GM12864 (cell line): ENCODE data around the gene DZIP1.

ENCODE experiments used
- DNase-seq: peaks from one replicate; pipeline ENCODE4 v3.0.0-alpha.2; 2011; ENCODE audit warnings: low read depth
- H3K4me3 ChIP-seq: 2 replicates; pipeline ENCODE4 v1.5.1; 2011; ENCODE audit warnings: mild to moderate bottlenecking, low read depth, low read length, control low read depth
- TF ChIP-seq, protein P1 (sequence below): IDR thresholded peaks from 2 replicates; pipeline ENCODE4 v1.5.1; 2011; ENCODE audit warnings: low read depth, mild to moderate bottlenecking, moderate library complexity, low read length, control low read depth, inconsistent platforms; ENCODE audit errors: missing control alignments

DZIP1 gene

GRCh38 chr13:95541308-95541707 is 103.2 kb downstream of the DZIP1 start:
- DNase-seq: no peak
- no peak overlapping the region for H3K4me3 ChIP-seq
- TF ChIP-seq, protein P1, sequence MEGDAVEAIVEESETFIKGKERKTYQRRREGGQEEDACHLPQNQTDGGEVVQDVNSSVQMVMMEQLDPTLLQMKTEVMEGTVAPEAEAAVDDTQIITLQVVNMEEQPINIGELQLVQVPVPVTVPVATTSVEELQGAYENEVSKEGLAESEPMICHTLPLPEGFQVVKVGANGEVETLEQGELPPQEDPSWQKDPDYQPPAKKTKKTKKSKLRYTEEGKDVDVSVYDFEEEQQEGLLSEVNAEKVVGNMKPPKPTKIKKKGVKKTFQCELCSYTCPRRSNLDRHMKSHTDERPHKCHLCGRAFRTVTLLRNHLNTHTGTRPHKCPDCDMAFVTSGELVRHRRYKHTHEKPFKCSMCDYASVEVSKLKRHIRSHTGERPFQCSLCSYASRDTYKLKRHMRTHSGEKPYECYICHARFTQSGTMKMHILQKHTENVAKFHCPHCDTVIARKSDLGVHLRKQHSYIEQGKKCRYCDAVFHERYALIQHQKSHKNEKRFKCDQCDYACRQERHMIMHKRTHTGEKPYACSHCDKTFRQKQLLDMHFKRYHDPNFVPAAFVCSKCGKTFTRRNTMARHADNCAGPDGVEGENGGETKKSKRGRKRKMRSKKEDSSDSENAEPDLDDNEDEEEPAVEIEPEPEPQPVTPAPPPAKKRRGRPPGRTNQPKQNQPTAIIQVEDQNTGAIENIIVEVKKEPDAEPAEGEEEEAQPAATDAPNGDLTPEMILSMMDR: no peak

DNA sequence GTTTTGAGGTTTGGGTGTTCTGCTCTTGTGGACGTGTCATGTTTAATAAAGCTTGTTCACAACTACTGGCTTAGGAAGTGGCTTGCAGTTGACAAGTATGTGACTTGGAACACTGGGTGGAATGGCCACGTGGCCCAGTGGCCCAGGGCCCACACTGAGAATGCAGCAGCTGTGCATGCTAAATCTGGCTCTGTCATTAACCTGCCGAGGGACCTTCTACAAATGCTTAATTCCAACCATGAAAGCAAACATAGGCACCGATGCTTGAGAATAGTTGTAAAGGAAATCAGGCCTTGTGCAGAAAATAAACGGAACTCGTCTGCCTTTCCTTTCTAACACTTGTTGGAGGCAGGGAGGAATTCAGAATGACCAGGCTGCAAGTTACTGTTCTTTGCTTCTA is 103.6 kb downstream of the DZIP1 start:
- TF ChIP-seq, protein P1: no peak
- no peak overlapping the region for H3K4me3 ChIP-seq
- DNase-seq: no peak

DNA sequence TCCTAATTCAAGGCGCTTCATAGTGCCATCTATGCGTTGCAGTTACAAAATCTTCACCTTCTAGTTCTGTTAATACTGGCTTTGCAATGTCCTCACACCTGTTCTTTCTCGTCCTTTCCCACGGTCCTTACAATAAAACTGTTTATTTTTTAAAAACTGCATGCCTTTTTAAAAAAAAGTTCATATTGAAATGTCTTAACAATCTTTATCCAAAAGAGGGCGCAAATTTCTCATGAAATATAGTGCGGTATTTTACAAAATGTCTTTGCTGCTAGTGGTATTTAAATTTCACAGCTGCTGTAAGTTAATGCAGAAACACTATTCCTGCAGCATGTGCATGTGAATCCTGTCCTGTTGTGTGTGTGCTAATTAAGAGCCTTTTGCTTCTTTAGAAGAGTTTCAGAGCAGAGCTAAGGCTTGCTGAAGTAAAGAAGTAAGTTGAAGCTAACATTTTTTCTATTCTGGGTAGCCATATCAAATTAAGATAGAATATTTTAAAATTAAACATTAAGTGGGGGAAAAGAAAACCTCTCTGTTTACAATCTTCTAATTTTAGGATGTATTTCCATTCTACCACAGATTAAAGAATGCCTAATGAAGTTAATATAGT is 107.8 kb downstream of the DZIP1 start:
- DNase-seq: no peak
- H3K4me3 ChIP-seq: no peak overlapping the region
- TF ChIP-seq, protein P1: peak; percentile 35

DNA sequence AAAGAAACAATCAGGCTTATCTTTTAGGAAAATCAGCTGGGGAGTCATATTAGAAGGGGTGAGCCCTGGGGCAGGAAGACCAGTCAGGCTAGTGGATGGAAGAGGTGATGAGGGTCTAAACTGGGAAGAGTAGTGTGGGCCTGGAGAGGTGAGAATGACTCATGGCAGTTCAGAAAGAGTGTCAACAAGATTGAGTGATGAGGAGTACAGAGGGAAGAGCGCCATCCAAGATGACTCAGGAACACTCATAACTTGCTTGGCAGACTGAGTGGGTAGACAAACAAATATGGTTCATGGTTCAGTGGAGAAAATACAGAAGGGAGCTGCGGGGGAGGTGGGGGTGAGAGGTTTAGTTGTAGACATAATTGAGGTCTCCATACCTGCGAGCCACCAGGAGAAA is 109.3 kb downstream of the DZIP1 start:
- H3K4me3 ChIP-seq: no peak overlapping the region
- TF ChIP-seq, protein P1: no peak
- DNase-seq: peak; percentile 18

DNA sequence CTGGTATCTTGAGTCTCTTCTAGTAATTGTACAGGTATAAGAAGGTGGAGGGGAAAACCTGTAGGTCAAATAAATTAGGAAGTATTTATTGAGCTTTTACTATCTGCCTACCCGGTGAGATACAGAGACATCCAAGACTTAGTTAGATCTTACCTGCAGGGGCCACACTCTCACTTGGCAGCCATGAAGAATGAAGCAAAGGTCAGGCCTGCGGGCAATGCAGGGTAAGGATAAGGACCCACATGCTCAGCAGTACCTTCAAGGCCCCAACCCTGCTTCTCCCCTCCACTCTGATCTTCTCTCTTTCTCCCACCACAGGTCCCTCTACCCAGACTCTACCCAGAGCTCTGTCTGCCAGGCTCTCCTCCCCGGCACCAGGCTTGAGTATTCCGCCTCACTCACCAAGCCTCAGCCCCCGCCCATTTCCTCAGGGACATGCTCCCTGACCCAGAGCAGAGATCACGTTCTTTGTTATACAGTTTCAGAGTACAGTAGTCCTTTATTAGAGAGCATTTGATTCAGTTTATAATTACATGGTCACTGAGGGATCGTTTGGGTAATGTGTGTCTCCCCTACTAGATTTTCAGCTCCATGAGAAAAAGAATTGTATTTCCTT is 110.9 kb downstream of the DZIP1 start:
- TF ChIP-seq, protein P1: no peak
- no peak for DNase-seq
- no peak overlapping the region for H3K4me3 ChIP-seq

- H3K4me3 ChIP-seq: no peak overlapping the region
- DNase-seq: no peak
- TF ChIP-seq, protein P1: no peak
Measured at GRCh38 chr13:95530178-95530577, 114.3 kb downstream of the DZIP1 start.
